Neural crest cell (in vitro differentiated cells): ENCODE data around the gene DOCK9. TPM values are rescaled to one million over a fixed set of nuclear protein-coding genes. Genes with fewer than 3 reads are reported as not detected.

Source experiments
- DNase-seq: peaks from one replicate; pipeline ENCODE4 v3.0.0; 2021; ENCODE audit warnings: low read depth, mixed read lengths, low spot score
- H3K27ac Mint-ChIP-seq: one replicate; pipeline ENCODE4 v1.8.0; 2021; ENCODE audit warnings: mild to moderate bottlenecking, mixed read lengths; ENCODE audit not compliant: unreplicated experiment
- H3K27me3 Mint-ChIP-seq: 2 replicates; pipeline ENCODE4 v1.8.0; 2021; ENCODE audit warnings: low read depth, mild to moderate bottlenecking, mixed read lengths
- H3K36me3 Mint-ChIP-seq: 2 replicates; pipeline ENCODE4 v1.8.0; 2021; ENCODE audit warnings: low read depth, mild to moderate bottlenecking, mixed read lengths
- H3K4me1 Mint-ChIP-seq: 2 replicates; pipeline ENCODE4 v1.8.0; 2021; ENCODE audit warnings: mixed read lengths
- H3K4me3 Mint-ChIP-seq: one replicate; pipeline ENCODE4 v1.8.0; 2021; ENCODE audit warnings: mild to moderate bottlenecking, mixed read lengths
- H3K9me3 Mint-ChIP-seq: 2 replicates; pipeline ENCODE4 v1.8.0; 2021; ENCODE audit warnings: mixed read lengths
- CTCF ChIP-seq: fragments of 200-600 bp; sonication (generic); conservative IDR thresholded peaks from 2 replicates; pipeline ENCODE4 v1.5.0; 2021; ENCODE audit warnings: antibody characterized with exemption, mild to moderate bottlenecking
- total RNA-seq: library from RNA; stranded (reverse); gene quantifications from 2 replicates; pipeline ENCODE4 v1.2.1, GENCODE V29; 2021

Gene DOCK9
- total RNA-seq, 1 donor from 2014 or later: 6.9 TPM

- DNase-seq: no peak
- no peaks in the 10 kb centered on the region for H3K27me3 Mint-ChIP-seq
- H3K36me3 Mint-ChIP-seq: no peaks in the 10 kb centered on the region
- H3K4me1 Mint-ChIP-seq: peaks cover 39% of the 10 kb centered on the region
- no peak overlapping the region for H3K27ac Mint-ChIP-seq
- no peak for TF ChIP-seq CTCF
- peak overlapping the region; percentile 21 for H3K4me3 Mint-ChIP-seq
- no peaks in the 10 kb centered on the region for H3K9me3 Mint-ChIP-seq
Observed at GRCh38 chr13:98976338-98976737, 1.5 kb downstream of the DOCK9 start.

GRCh38 chr13:98975822-98976261 is 2.0 kb downstream of the DOCK9 start:
- no peak overlapping the region for H3K27ac Mint-ChIP-seq
- no peak overlapping the region for H3K4me3 Mint-ChIP-seq
- no peak for DNase-seq
- peaks cover 39% of the 10 kb centered on the region for H3K4me1 Mint-ChIP-seq
- H3K27me3 Mint-ChIP-seq: no peaks in the 10 kb centered on the region
- no peaks in the 10 kb centered on the region for H3K9me3 Mint-ChIP-seq
- TF ChIP-seq CTCF: no peak
- no peaks in the 10 kb centered on the region for H3K36me3 Mint-ChIP-seq

GRCh38 chr13:98974053-98974452 is 3.8 kb downstream of the DOCK9 start:
- DNase-seq: no peak
- Mint-ChIP-seq H3K27ac (no peak overlapping the region), H3K36me3 (no peaks in the 10 kb centered on the region), H3K4me1 (peaks cover 39% of the 10 kb centered on the region), H3K4me3 (no peak overlapping the region), H3K27me3 (no peaks in the 10 kb centered on the region), H3K9me3 (no peaks in the 10 kb centered on the region)
- no peak for TF ChIP-seq CTCF

GRCh38 chr13:98972627-98973026 is 5.2 kb downstream of the DOCK9 start:
- H3K27me3 Mint-ChIP-seq: no peaks in the 10 kb centered on the region
- TF ChIP-seq CTCF: no peak
- peaks cover 31% of the 10 kb centered on the region for H3K4me1 Mint-ChIP-seq
- DNase-seq: no peak
- H3K36me3 Mint-ChIP-seq: no peaks in the 10 kb centered on the region
- no peak overlapping the region for H3K27ac Mint-ChIP-seq
- no peak overlapping the region for H3K4me3 Mint-ChIP-seq
- no peaks in the 10 kb centered on the region for H3K9me3 Mint-ChIP-seq

- no peaks in the 10 kb centered on the region for H3K27me3 Mint-ChIP-seq
- peaks cover 26% of the 10 kb centered on the region for H3K4me1 Mint-ChIP-seq
- no peak overlapping the region for H3K27ac Mint-ChIP-seq
- no peaks in the 10 kb centered on the region for H3K36me3 Mint-ChIP-seq
- H3K9me3 Mint-ChIP-seq: no peaks in the 10 kb centered on the region
- no peak overlapping the region for H3K4me3 Mint-ChIP-seq
- TF ChIP-seq CTCF: no peak
- DNase-seq: no peak
Observed at GRCh38 chr13:98972059-98972458, 5.8 kb downstream of the DOCK9 start.

GRCh38 chr13:98970330-98970729 is 7.5 kb downstream of the DOCK9 start:
- no peaks in the 10 kb centered on the region for H3K36me3 Mint-ChIP-seq
- no peaks in the 10 kb centered on the region for H3K27me3 Mint-ChIP-seq
- H3K27ac Mint-ChIP-seq: no peak overlapping the region
- H3K4me3 Mint-ChIP-seq: no peak overlapping the region
- H3K4me1 Mint-ChIP-seq: peaks cover 8% of the 10 kb centered on the region
- DNase-seq: no peak
- H3K9me3 Mint-ChIP-seq: no peaks in the 10 kb centered on the region
- TF ChIP-seq CTCF: no peak
